GM04504 (cell line): ENCODE results near the gene SMARCA4.
"Not testable (repeated sequence)": the region's sequence is repeated elsewhere in the genome, so short reads cannot be mapped to it uniquely, and the experiment has no call there.

Experiments
- DNase-seq: peaks from one replicate; pipeline ENCODE4 v3.0.0-alpha.2; 2012; ENCODE audit warnings: low read depth

Gene SMARCA4

DNA sequence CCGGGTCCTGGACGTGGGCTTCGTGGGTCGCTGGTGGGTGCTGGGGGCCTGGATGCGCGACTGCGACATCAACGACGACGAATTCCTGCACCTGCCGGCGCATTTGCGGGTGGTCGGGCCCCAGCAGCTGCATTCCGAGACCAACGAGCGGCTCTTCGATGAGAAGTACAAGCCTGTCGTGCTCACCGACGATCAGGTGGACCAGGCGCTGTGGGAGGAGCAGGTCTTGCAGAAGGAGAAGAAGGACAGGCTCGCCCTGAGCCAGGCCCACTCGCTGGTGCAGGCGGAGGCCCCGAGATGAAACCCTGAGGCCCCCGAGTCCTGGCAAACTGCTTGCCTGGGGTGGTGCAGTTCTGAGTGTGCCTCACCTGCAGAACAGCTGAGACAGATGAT lies 31.4 kb upstream of the SMARCA4 start:
- no peak for DNase-seq

DNA sequence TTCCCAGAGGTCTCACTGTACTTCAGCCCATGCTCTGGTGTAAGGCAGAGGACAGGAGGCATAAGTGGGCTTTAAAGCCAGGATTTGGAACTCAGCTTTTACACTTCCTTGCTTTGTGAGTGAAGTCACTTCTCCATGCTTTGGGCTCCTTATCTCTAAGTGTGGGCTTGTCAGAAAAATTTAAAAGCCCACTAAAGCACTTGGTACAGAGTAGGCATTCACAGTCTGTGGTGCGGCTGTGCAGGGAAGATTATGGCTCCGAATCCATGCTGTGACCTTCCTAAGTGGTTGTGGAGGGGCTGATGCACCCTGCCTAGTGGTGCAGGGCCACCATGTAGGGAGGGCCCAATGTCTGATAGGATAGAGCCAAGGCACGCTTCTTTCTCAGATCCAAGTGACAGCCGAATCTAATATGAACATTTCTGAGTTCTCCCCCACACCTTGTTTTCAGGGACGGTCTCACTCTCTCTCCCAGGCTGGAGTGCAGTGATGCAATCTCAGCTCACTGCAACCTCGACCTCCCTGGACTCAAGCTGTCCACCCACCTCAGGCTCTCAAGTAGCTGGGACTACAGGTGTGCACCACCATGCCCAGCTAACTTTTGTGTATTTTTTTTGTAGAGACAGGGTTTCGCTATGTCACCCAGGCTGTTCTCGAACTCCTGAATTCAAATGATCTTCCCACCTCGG lies 25.3 kb upstream of the SMARCA4 start:
- DNase-seq, result no peak

DNA sequence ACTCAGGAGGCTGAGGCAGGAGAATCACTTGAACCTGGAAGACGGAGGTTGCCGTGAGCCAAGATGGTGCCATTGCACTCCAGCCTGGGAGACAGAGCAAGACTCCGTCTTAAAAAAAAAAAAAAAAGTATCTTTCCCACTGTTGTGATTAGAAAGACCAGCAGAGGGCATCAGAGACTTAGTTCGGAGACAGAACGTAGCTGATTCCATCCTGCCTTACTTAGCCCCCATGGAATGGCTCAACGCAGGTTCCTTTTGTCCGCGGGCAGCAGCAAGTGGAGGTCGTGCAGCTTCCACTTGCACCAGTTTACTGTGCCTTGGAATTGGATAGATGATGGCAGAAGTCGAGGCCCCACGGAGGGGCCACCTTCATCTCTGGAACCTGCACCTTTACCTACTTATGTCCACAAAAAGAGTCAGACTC lies 24.2 kb upstream of the SMARCA4 start:
- DNase-seq, result peak; percentile 55

GRCh38 chr19:10941649-10942048 lies 19.2 kb upstream of the SMARCA4 start:
- DNase-seq, result not testable (repeated sequence)

DNA sequence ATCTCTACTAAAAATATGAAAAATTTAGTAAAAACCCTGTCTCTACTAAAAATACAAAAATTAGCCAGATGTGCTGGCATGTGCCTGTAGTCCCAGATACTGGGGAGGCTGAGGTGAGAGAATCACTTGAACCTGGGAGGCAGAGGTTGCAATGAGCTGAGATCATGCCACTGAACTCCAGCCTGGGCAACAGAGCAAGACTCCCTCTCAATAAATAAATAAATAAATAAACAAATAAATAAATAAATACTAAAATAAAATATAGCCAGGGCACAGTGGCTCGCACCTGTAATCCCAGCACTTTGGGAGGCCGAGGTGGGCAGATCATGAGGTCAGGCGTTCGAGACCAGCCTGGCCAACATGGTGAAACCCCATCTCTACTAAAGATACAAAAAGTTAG lies 17.4 kb upstream of the SMARCA4 start:
- not testable (repeated sequence) for DNase-seq

- DNase-seq, result no peak
Measured at GRCh38 chr19:10945264-10945663, 15.6 kb upstream of the SMARCA4 start.

GRCh38 chr19:10946958-10947657 lies 13.7 kb upstream of the SMARCA4 start:
- no peak for DNase-seq

GRCh38 chr19:10952809-10953208 lies 8.0 kb upstream of the SMARCA4 start:
- no peak for DNase-seq

DNA sequence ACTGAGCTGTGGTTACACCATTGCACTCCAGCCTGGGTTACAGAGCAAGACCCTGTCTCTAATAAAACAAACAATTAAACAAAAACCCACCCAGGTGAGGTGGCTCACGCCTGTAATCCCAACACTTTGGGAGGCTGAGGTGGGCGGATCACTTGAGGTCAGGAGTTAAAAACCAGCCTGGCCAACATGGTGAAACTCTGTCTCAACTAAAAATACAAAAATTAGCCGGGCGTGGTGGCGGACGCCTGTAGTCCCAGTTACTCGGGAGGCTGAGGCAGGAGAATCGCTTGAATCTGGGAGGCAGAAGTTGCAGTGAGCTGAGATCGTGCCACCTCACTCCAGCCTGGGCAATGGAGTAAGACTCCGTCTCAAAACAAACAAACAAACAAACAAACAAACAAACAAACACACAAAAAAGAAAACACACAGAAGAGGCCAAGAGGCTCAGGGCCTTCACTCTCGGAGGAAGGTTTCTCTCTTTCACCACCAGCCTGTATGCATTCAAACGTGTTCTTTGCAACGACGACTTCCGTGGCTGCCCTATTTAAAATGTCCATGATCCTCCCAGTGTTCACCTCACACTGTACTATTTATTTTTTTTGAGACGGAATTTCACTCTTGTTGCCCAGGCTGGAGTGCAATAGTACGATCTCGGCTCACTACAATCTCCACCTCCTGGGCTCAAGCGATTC lies 1.4 kb upstream of the SMARCA4 start:
- DNase-seq, result not testable (repeated sequence)

GRCh38 chr19:10961073-10961860 lies 437 bp downstream of the SMARCA4 start:
- DNase-seq, result no peak

GRCh38 chr19:10962863-10963262 lies 2.0 kb downstream of the SMARCA4 start:
- no peak for DNase-seq

DNA sequence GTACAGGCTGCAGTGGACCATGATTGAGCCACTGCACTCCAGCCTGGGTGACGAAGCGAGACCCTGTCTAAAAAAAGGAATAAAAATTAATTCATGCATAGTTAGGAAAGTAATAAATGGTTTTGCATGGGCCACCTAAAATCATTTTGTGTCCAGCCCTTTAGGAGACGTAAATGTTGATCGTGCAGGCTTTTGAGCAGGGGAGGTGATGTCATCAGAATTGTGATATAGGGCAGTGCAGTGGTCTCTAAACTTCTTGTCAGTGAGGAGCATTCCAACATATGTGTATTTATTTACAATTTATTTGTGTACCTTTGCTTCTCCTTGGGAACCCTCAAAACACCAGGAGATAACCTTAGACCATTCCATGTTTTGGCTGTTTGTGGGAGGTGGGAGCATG lies 3.0 kb downstream of the SMARCA4 start:
- no peak for DNase-seq

DNA sequence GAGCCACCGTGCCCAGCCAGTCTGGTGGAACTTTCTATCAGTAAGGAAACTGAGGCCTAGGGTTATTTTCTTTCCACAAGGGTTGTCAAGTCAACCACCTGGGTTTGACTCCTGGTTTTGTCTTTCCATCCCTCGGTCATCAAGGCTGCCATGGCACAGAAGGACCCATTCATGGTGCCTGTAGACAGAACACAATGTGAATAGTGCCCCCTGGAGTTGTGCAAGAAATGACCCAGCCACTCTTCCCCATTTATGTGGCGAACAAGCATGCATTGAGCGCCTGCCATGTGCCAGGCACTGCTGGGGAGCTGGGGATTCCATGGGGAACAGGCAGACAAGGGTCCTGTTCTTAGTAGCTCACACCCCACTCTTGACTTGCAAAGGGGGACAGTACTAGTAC lies 4.1 kb downstream of the SMARCA4 start:
- no peak for DNase-seq

- no peak for DNase-seq
Measured at GRCh38 chr19:10965398-10965797, 4.6 kb downstream of the SMARCA4 start.

- no peak for DNase-seq
Measured at GRCh38 chr19:10966809-10967208, 6.0 kb downstream of the SMARCA4 start.

GRCh38 chr19:10968527-10969135 lies 7.8 kb downstream of the SMARCA4 start:
- no peak for DNase-seq

DNA sequence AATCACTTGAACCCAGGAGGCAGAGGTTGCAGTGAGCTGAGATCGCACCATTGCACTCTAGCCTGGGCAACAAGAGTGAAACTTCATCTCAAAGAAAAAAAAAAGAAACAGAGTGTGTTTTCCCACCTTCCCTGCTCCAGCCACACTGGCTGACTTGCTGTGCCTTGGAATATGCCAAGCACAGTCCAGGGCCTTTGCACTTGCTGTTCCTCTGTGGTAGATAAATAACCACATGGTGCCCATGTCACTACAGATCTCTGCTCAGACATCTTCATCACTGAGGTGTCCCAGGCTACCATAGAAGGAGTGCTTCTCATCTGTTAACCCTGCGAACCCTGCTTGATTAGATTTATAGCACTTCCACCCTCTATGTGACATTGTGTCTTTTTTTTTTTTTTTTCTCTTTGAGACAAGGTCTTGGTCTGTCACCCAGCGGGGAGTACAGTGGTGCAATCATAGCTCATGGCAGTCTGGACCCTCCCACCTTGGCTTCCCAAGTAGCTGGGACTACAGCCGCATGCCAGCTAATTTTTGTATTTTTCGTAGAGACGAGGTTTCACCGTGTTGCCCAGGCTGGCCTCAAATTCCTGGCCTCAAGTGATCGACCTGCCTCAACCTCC lies 10.4 kb downstream of the SMARCA4 start:
- DNase-seq, result no peak

DNA sequence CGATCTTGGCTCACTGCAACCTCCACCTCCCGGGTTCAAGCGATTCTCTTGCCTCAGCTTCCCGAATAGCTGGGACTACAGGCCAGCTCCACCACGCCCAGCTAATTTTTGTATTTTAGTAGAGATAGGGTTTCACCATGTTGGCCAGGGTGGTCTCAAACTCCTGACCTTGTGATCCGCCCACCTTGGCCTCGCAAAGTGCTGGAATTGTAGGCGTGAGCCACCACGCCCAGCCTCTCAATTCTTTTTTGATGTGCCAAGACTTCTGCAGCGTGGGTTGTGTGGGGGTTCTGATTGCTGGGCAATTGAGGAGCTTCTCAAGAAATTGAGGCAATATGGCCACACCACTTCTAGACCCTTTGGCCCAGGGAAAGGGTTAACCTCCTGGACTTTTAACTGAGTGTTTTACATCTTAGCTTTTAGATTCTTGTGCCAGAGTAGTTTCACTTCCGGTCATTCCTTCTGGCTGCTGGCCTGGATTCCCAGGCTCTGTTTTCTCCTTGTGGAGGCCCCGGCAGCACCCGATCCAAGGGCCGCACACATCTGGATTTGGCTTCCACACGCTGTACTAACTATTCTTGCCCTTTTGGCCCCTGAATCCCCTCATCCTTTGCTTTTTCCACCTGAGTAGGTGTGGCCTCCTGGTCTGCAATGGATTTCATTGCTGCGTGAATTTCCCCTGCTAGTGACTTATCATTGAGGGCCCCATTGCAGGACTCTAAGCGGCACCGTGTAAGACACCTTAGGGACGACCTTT lies 14.7 kb downstream of the SMARCA4 start:
- DNase-seq, result peak; percentile 34

DNA sequence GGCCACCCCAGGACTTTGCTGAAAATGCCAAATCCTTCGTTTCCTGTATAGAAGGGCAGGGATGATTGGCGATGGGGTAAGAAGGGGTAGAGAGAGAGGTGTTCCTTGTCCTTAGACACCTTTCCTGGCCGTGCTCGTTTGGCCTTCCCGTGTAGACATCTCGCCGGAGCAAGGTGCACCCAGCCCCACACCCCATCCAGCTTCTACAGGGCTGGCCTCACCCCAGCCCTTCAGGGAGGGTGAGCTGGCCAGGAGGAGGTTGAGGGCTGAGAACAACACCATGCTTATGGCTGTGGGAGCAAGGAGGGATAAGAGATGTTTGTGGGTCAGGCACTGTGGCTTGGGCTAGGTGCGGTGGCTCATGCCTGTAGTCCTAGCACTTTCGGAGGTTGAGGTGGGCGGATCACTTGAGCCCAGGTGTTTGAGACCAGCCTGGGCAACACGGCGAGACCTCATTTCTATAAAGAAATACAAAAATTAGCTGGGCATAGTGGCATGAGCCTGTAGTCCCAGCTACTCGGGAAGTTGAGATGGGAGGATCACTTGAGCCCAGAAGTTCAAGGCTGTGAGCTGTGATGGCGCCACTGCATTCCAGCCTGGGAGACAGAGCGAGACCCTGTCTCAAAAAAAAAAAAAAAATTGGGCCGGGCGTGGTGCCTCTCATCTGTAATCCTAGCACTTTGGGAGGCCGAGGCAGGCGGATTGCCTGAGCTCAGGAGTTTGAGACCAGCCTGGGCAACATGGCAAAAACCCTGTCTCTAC lies 15.5 kb downstream of the SMARCA4 start:
- DNase-seq, result no peak

DNA sequence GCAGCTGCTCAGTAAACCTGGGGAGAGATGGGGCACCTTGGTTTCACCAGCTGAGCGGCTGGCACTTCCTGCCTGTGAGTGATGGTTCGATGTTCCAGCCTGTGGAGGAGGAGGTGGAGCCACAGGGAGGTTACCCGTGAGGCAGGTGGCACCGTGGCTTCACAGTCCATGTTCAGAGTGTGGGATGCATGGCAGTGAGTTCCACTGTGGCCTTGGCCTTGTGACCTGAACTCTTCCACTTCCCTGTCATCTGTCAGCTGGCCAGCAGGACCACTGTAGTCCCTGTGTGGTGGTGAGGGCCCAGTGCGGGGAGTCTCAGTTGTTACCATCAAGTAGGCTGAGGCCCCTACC lies 16.9 kb downstream of the SMARCA4 start:
- DNase-seq, result no peak
